HG02840 (cell line): Measurements from ENCODE around the gene ESR2.

Experiments used
- ATAC-seq: cut with Tn5 transposase; IDR thresholded peaks from one replicate; pipeline ENCODE4 v1.9.1; 2021; ENCODE audit warnings: mild to moderate bottlenecking, moderate library complexity, moderate number of reproducible peaks; ENCODE audit not compliant: unreplicated experiment, low FRiP score

Gene ESR2

DNA sequence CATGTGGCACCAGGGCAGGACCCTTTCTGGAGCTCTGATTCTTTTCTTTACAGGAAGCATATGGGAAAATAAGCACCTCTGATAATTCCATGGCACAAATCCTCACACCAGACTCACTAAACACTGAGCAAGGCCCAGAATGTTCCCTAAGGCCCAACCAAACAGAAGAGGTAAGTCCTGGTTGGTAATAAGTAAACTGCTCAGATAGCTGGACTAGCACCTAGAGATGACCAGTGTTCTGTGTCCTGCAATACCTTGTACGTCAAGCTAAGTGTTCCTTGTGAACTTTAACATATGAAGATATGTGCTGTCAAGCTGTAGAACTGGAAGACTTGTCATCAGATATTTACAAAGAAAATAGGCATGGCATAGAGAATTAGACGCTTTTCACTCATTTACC lies 186.7 kb downstream of the ESR2 start:
- ATAC-seq, result no peak

DNA sequence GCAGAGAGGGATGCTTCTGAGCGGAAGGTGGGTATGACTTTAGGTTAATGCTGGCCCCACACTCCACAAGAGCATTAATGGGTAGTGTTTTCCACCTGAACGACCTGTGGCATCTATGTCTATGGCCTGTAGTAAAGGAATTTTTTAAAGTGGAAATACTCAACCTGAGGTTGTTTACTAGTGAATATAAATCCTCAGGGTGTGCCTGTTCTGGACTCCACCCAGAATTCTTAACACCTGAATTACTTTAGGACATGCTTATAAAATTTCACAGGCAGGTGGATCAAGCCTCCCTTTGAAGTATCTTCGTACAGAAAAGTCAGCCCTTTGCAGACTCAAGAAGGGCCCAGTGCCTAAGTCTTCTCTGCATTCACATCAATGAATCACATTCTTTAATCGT lies 196.1 kb downstream of the ESR2 start:
- ATAC-seq, result no peak

DNA sequence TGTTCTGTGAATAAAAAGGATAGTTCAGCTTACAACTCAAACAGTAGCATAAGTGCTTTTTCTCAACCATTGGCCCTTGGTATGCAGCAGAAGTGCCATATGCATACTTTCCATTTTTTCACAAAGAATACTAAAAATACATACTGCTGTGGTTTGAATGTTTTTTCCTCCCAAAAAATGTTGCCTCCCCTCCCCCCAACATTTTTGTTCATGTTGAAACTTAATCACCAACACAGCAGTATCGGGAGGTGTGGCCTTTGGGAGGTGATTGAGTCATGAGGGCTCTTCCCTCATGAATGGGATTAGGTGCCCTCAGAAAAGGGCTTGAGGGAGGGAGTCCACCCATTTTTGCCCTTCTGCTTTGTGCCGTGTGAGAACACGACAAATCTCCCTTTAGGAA lies 198.6 kb downstream of the ESR2 start:
- ATAC-seq, result no peak

DNA sequence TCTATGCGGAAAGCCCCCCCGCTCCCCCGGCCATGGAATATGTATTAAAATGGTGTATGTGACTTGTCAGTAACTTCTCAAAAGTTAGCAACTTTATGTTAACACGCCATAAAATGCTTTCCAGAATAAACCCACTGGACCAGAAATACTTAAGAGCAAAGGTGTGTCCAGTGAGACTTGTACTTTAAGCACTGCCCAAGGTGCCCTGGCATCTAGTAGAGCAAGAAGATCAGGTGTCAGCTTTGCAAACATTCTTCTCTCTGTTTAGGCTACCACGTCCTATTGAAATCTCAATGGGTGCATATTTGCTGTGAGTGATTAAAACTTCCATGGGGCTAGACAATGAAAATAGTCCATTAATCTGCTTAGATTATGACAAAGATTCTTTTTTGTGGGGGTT lies 201.2 kb downstream of the ESR2 start:
- ATAC-seq, result no peak

DNA sequence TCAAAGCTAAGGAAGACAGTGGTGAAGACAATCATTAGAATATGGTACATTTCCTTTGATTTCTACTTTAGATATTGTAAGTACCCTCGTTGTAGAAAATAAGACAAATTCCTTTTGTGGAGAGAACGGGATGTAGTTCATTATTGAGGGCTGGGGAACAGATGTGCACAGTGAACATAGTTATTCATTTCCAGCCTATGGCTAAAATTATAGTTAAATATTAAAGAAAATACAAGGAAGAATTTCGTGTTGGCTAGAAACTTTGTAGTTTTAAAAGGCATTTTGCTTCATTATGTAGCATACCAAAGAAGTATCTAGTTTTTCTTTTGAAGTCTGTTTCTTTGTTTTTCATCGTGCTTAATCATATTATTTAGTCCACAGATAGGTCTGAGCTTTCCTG lies 201.8 kb downstream of the ESR2 start:
- no peak for ATAC-seq

DNA sequence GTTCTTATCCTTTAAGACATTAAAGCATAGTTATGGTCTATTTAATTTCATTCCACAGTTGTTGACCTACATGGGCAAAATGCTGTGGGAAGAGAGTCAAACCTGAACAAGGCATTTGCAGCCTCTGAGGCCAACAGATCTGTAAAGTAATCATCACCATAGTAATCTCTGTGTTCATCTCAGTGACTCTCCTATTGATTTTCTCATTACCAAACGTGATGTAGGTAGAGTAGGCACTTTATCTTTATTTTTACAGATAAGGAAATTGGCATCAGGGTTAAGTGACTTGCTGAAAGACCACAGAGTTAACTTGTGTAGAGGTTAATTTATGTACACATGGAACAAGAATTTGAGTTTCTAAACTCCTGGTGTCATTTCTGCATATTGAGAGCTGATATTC lies 203.0 kb downstream of the ESR2 start:
- no peak for ATAC-seq

DNA sequence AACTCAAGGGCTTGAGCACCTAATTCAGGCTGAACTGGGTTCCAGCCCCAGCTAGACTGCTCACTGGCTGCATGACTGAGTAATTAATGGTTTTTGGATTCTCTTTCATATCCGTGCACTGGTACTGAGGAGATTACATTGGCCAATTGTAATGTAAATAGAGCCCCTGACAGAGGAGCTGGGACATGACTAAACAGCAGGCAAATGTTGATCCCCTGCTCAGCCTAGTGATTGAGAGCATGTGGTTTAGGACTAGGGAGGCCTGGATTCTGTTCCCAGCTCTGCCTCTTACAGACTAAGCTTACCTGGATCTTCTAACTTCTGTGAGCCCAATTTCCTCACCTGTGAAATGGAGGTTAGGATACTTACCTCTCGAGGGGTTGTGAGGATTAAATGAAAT lies 204.3 kb downstream of the ESR2 start:
- no peak for ATAC-seq

DNA sequence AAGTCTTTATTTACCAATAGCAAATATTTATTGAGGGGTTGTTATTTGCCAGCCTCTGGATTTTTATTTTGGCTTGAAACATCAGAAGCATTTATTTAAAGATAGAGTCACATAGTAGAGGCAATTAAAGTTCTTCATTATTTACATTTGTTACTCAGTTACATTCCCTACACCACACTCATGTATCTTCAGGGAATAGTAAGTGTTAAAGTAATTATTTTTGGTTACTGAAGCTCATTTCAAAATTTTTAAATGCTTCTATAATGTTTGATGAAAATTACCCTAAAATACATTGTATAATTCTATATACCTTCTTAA lies 205.6 kb downstream of the ESR2 start:
- no peak for ATAC-seq

DNA sequence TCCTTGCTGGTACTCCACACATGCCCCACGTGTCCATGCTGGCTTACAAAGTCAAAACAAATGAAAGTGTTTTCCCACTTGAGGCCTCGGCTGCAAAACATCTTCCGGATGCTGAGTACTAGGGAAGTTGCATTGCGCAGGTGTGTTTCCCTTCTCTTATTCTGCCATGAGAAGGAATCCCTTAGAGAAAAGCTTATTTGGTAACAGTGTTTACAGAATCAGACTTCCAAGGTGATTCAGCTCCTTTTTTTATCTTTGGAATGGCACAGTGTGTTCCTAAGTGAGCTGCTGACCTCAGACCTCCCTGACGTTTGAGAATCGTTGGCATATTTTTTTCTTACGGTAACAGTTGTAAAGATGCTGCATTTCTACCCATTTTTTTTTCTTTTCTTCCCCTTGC lies 211.3 kb downstream of the ESR2 start:
- ATAC-seq, result no peak

DNA sequence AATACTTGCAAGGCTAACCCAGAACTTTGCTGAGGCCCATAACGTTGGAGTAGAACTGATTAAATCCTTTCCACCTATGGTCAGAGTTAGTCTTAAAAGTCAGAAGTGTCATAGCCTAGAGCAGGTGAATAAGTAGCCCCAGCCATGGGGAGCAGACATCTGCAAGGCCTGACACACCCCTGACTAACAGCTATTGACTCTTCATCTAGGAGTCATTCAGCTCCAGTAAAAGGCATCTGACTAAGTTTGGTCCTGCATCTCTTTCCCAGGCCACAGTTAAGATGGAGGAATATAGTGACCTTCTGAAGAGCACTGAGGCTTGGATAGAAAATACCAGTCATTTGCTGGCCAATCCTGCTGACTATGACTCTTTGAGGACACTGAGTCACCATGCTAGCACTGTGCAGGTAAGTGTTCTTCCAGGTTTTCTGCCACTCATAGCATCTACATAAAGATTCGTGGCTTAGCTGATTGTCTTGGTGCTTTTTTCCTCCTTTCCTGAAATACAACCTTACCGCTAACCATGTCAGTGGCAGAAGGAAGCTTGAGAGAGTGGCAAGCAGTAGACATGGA lies 212.9 kb downstream of the ESR2 start:
- no peak for ATAC-seq

DNA sequence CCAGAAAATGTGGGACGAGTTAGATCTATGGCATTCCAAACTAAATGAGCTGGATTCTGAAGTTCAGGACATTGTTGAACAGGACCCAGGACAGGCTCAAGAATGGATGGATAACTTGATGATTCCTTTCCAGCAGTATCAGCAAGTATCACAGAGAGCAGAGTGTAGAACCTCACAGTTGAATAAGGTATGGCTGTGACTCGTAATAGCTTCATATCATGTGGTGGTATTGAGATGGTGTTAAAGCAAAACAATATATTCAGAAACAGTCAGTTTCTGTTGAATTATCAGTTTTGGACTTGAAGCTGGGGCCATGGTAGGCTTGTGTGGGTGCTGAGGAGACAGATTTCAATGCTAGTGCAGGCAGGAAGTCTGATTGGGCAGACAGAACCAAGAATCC lies 213.7 kb downstream of the ESR2 start:
- no peak for ATAC-seq

DNA sequence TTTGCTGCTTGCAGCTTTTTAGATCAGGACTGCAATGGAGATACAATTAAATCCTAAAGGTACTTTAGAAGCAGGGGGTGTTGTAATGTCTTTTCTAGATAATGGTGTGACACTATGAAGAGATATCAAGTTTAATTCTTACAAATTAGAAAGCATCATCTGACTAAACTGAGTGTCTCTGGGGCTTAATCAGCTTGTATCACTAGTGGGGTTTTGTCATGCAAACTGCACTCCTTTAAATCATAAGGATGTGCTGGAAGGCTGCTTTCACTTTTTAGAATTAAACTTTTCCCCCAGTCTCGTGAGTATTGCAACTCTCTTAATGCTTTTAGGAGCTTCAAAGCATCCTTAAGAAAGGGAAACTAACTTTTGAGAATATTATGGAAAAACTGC lies 218.6 kb downstream of the ESR2 start:
- ATAC-seq, result no peak

DNA sequence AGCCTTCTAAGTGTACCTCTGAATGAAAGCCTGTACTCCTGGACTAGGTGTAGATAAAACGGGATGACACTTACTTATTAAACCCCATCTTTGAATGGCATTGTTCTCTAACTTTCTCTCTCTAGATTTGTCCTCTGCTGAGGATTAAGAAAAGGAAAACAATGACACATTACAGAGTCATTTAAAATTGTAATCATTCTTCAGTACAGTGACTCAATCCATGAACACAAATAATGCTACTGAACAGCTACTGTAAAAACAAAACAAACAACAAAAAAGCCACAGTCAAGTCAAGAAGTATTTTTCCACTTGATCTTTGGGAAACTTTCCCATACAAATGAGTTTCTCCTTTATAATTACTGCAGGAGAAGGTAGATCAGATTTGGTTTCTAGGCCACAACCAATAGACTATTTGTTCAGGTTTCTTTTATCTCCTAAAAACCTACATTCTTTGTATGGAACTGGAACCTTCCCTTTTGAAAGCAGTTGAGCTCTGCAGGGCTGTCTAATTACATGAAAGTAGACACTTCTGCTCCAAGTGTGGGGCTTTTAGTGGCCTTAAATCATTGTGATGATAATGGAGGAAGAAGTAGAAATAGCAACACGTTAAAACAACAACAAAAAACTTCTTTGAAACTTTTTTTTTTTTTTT lies 219.1 kb downstream of the ESR2 start:
- ATAC-seq, result no peak

DNA sequence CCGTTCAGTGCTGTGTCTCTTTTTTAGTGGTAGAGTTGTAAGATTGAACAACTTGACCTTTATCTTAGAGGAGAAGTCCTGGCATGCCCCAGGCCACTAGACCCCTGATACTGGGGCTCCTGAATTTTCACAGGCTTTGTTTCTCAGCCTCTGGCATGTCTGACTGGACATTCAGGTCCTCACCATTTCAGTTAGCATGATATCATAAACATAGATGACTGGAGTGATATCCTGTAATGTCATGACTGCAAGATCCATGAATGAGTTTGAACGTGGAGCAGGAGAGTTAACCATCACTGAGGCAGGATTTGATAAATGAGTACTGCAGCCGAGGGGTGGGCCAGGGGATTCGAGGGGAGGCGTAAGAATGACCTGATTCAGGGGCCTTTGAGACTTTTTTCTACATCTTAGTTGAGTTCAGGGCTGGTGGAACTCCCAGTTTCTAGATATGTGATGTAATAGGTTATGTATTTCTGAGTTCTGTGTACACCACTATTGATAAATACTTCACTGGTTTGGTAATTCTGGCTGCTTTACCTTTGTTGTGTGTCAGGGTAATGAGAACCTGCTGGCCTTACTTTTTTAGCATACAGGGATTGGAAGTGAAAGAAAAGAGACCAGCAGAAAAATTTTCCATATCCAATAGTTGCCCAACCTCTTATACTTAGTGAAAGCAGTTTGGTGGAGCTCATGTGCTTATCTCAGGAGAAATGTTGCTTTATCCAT lies 224.4 kb downstream of the ESR2 start:
- no peak for ATAC-seq

DNA sequence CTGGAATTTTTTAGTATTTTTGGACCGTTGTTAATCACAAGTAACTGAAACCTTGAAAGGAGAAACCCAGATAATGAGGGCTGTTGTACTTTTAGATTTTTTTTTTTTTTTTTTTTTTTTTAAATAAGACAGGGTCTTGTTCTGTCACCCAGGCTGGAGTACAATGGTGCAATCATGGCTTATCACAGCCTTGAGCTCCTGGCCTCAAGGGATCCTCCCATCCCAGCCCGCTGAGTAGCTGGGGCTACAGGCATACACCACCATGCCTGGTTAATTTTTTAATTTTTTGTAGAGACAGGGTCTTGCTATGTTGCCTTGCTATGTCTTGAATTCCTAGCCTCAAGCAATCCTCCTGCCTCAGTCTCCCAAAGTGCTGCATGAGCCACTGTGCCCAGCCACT lies 229.7 kb downstream of the ESR2 start:
- ATAC-seq, result no peak

DNA sequence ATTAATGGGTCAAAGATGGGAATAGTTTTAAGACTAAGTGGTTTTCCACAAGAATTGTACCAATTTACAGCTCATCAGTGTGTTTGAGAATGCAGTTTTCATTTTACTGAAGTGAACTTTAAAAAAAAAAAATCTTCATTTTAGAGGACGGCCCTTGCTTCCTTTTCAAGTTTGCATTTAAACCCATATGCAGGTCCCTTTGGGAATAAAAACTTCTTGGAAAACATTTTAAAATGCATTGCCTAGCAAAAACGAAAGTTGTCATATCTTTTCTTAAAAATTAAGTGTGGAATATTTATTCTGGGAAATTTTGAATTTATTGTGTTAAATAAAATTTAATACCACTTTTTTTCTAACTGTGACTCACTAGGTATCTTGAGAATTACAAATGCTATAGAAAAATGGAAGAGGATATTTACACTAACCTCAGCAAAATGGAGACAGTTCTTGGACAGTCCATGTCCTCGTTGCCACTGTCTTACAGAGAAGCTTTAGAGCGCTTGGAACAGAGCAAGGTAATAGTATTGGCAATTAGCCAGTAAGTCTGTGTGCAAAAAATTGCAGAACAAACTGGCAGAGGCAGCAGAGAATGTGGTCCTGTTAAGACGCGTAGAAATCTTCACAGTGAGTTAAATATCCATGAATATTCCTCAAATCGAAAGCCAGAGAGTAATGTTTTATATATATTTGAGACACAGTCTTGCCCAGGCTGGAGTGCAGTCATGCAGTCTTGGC lies 231.6 kb downstream of the ESR2 start:
- ATAC-seq, result no peak

DNA sequence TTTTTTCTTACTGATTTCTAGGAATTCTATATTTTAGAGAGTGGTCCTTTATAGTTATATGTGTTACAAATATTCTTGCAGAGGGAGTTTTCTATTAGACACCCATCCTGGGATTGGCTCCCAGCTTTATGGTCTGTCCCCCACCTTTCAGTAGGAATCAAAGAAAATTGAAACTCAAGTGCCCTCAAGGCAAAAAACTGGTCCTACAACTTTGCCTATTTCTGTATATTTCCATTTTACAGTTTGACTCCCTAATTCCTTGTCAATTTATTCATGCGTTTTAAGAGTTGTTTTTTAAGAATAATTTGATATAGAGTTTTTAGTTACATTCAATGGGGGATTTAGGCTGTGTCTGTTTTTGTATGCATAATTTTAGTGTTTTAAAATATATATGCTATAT lies 232.5 kb downstream of the ESR2 start:
- ATAC-seq, result no peak

DNA sequence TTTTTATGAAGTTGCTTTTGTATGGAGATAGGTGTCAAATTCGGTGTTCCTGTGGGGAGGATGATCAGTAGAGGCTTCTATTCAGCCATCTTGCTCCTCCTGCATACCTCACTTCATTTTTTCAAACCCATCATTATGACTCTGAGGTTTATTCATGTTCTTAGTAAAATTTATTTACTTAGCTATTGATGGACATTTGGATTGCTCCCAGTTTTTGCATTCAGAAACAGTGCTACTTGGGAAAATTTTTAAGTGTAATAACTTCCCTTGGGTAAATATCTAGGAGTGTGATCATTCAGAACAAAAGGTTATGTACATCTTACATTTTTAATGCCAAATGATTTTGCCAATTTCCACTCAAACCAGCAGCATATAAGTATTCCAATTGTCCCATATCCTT lies 233.1 kb downstream of the ESR2 start:
- no peak for ATAC-seq

DNA sequence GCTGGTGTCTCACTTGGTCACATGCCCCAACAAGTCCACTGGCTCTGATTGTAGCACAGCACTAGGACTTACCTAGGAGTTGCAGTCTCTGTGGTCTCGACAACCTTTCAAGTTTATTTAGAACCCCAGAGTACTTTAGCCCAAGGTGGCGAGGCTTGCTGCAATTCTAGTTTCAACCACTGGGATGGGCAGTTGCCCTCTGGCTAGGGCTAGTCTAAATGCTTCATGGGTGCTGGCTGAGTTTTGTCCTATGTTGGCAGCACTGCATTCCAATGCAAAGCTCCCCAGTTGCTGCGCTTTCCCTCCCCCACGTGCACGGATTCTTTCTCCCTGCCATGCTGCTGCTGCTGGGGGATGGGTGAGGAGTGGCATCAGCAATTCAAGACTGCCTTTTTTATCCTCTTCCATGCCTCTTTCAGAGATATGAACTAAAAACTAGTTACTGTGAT lies 233.5 kb downstream of the ESR2 start:
- ATAC-seq, result no peak

DNA sequence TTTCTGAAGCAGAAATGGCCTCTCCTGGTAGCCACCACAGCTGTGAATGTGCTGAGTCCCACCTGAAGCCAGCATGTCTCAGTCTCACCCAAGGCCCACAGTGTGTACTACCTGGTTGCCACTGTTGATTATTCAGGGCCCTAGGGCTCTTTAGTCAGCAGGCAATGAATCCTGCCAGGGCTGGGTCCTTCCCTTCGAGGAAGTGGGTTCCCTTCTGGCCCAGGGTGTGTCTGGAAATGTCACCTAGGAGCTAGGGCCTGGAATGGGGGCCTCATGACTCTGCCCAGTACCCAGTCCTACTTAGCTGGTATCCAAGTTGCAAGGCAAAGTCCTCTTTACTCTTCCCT lies 234.0 kb downstream of the ESR2 start:
- ATAC-seq, result no peak

DNA sequence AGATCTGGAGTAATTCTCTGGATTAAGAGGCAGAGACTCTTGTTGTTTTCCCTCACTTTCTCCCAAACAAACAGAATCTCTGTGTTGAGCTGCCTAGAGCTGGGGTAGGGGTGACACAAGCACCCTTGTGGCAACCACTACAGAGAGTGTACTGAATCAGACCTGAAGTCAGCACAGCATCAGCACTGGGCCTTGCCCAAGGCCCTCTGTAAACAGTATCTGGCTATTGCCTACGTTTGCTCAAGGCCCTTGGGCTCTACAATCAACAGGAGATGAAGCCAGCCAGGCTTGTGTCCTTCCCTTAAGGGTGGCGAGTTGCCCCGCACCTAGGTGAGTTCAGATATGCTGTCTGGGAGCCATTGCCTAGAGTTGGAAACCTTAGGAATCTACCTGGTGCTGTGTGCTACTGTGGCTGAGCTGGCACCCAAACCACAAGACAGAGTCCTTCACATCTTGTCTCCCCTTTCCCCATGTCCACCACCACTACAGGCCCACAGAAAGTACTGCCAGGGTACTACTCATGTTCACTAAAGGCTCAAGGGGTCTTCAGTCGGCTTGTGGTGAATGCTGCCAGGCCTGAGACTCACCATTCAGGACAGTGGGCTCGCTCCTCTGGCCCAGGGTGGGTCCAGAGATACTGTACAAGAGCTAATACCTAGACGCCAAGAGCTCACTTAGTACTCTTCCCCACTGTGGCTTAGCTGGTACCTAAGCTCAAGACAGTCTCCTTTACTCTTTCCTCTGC lies 234.5 kb downstream of the ESR2 start:
- no peak for ATAC-seq
